Stimulated activated naive CD4-positive, alpha-beta T cell treated with Interleukin-2 at 50 U/mL for 16 hours (primary cell): Measurements from ENCODE around the gene GPR21.

Experiments used
- DNase-seq: peaks from one replicate; lab custom pipeline; 2025; lab: John Stamatoyannopoulos, UW

The GPR21 gene, protein sequence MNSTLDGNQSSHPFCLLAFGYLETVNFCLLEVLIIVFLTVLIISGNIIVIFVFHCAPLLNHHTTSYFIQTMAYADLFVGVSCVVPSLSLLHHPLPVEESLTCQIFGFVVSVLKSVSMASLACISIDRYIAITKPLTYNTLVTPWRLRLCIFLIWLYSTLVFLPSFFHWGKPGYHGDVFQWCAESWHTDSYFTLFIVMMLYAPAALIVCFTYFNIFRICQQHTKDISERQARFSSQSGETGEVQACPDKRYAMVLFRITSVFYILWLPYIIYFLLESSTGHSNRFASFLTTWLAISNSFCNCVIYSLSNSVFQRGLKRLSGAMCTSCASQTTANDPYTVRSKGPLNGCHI

DNA sequence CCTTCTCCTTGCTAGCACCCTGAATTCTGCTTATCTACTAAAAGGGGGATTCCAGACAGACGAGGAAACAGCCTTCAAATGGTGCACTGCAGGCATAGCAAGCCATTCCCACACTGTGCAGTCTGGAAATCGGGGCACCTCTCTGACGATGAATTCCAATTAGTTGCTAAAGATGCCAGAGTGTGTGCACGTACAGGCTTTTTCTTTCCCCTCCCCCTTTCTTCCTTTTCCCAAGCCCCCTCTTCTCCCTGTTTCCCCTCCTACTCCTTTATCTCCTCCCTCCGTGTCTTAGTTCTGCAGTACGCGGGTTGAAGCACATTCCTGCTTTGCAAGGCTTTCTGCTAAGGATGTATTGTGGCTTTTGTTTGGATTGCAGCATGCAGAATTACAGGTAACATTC is at the start of gene GPR21:
Gene GPR21 (plus strand): TSS at position 316 of the 400 bp plus-strand sequence. CDS start 900 bp downstream, outside the sequence.
- DNase-seq: no peak

- no peak for DNase-seq
These were observed 47.5 kb upstream of the GPR21 start for GRCh38 chr9:122986010-122986409.

DNA sequence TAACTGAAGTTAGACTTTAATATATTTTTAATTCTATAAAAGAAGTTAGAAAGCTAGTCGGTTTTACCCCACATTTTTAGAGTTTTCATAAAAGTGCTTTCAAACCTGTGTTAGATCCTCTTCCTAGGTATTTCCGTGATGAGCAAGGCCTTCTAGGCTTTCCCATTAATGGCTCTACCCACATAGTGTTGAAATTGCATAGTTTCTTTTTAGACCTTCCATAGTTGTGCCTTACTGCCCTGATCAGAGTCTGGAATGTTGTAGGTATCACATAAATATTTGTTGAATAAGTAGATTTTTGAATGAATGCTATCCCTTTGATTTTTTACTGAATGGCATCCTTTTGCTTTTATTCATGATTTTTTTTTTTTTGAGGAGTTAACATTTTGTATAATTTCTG is 45.3 kb upstream of the GPR21 start:
- no peak for DNase-seq

DNA sequence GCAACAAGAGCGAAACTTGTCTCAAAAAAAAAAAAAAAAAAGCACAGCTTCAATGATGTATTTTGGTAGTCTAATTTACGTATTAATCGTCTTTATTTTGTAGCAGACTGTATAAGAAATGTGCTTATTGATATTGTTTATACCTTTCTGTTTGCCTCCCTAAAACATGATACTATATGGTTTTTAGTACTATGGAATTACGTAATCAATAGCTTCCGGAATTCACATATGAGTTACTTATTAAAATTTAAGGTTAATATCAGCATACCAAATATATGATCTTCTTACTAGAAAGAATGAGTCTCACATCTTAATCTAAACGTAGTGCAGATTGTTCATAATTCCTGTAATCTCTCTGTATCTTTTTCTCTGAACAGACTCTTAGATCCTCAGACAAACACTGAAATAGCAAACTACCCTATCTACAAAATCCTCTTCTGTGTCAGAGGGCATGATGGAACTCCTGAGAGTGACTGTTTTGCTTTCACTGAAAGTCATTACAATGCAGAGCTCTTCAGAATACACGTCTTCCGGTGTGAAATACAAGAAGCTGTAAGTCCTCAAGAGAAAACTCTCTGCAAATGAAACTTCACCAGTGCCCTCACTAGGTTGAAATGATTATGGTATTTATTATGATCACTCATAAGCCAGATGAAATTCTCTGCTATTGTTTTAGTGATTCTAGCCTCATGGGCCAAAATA is 44.4 kb upstream of the GPR21 start:
- no peak for DNase-seq

DNA sequence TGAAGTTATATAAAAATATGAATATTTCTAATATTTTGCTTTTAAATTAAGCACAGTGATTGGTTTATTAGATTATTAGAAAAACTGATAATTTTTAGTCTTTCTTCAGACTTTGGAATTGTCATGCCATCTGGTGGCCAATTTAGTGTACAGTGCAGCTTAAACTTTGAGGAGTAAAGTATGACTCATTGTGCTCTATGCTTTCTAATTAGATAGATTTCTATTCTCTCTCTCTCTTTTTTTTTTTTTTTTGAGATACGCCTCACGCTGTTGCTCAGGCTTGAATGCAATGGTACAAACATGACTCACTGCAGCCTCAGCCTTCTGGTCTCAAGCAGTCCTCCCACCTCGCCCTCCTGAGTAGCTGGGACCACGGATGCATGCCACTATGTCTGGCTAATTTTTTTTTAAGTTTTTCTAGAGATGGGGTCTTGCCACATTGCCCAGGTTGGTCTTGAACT is 42.1 kb upstream of the GPR21 start:
- DNase-seq: peak; percentile 20

- no peak for DNase-seq
These were observed 36.9 kb upstream of the GPR21 start for GRCh38 chr9:122996586-122996985.

DNA sequence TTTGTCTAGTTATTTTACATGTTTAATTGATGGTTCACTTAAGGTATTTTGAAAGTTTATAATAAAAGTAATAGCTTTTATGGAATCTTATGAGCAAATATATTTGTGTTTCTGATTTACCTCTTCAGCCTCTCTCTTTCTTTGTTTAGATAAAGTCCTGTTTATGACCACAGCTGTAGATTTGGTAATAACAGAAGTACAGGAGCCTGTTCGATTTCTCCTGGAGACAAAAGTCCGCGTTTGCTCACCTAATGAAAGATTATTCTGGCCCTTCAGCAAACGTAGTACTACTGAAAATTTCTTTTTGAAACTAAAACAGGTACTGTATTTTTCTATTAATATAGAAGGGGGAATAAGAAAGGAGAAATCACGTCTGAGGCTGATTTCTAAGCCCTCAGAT is 35.0 kb upstream of the GPR21 start:
- DNase-seq: no peak

GRCh38 chr9:123000371-123001068 is 32.9 kb upstream of the GPR21 start:
- no peak for DNase-seq

GRCh38 chr9:123002754-123003153 is 30.7 kb upstream of the GPR21 start:
- no peak for DNase-seq

DNA sequence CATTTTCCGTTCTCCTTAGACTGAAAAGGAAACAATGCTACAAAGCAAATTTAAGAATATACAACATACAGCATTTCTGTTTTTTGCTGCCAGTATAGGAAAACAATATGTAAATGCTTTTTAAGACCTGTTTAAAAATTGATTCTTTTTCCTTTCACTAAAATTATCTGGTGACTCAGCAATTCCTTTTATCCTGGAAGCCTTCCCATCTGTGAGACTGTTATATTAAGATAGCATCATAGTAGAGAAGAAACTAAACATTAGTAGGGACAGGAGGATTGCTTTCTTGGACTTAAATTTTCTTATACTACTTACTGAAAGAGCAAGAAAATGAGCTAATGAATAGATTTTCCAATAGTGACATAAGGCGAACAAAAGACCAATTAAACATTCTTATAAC is 30.0 kb upstream of the GPR21 start:
- no peak for DNase-seq

DNA sequence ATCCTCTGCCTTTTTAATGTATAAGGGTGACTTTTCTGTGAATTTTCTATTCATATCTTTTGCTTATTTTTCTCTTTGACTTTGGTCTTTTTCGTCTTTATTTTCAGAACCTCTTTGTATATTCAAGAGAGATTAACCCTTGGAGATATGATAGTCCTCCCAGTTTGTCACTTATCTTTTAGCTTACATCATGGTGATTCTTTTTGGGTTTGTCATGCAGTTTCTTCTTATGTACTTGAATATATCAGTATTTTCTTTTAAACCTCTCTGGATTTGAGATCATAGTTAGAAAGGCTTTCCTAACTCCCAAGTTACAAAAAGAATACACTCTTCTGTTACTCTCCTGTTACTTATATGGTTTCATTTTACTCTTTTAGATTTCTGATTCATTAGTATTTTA is 27.5 kb upstream of the GPR21 start:
- DNase-seq: no peak

DNA sequence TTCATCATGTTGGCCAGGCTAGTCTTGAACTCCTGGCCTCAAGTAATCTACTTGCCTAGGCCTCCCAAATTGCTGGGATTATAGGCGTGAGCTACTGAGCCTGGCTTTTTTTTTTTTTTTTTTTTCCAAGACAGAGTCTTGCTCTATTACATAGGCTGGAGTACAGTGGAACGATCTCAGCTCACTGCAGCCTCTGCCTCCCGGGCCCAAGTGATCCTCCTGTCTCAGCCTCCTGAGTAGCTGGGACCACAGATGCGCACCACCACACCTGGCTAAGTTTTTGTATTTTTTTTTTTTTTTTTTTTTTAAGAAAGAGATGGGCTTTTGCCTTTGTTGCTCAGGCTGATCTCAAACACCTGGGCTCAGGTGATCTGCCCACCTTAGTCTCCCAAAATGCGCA is 26.2 kb upstream of the GPR21 start:
- no peak for DNase-seq

GRCh38 chr9:123008909-123009308 is 24.6 kb upstream of the GPR21 start:
- DNase-seq: no peak

DNA sequence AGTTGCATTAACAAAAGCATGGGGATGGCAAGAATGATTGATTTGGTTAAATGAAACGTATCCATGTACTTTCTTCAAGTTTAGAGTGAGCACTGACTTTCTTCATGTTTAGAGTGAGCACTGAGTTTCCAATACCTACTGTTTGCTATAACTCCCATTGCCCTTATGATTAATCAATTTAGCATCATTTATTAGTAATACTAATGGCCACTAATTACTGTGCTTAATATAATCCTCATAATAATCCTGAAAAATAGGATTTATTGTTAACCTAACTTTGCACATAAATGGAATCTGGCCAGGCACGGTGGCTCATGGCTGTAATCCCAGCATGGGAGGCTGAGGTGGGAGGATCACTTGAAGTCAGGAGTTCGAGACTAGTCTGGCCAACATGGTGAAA is 22.1 kb upstream of the GPR21 start:
- DNase-seq: no peak

- DNase-seq: no peak
These were observed 21.5 kb upstream of the GPR21 start for GRCh38 chr9:123011878-123012528.

GRCh38 chr9:123016631-123017030 is 16.8 kb upstream of the GPR21 start:
- DNase-seq: no peak

- DNase-seq: no peak
These were observed 12.7 kb upstream of the GPR21 start for GRCh38 chr9:123020796-123021195.

GRCh38 chr9:123026425-123026824 is 7.0 kb upstream of the GPR21 start:
- DNase-seq: no peak

GRCh38 chr9:123027517-123027916 is 6.0 kb upstream of the GPR21 start:
- no peak for DNase-seq

GRCh38 chr9:123028136-123028535 is 5.3 kb upstream of the GPR21 start:
- no peak for DNase-seq

GRCh38 chr9:123028973-123029372 is 4.5 kb upstream of the GPR21 start:
- no peak for DNase-seq

GRCh38 chr9:123031963-123032362 is 1.5 kb upstream of the GPR21 start:
- DNase-seq: no peak
